GM19025 (cell line): ENCODE data around the gene CAPG.
"Not testable (repeated sequence)": the region's sequence is repeated elsewhere in the genome, so short reads cannot be mapped to it uniquely, and the experiment has no call there.

Experiments
- ATAC-seq: cut with Tn5 transposase; IDR thresholded peaks from one replicate; pipeline ENCODE4 v1.9.1; 2021; ENCODE audit warnings: mild to moderate bottlenecking, low read depth, moderate library complexity; ENCODE audit not compliant: unreplicated experiment

Gene CAPG

GRCh38 chr2:85398426-85399182 is 11.6 kb downstream of the CAPG start:
- ATAC-seq: no peak

GRCh38 chr2:85397925-85398331 is 12.2 kb downstream of the CAPG start:
- no peak for ATAC-seq

GRCh38 chr2:85396531-85397470 is 13.4 kb downstream of the CAPG start:
- ATAC-seq: no peak

GRCh38 chr2:85395912-85396475 is 14.2 kb downstream of the CAPG start:
- ATAC-seq: no peak

- ATAC-seq: no peak
Observed at GRCh38 chr2:85394976-85395375, 15.2 kb downstream of the CAPG start.

GRCh38 chr2:85394261-85394681 is 15.9 kb downstream of the CAPG start:
- ATAC-seq: no peak

- no peak for ATAC-seq
Observed at GRCh38 chr2:85393836-85394235, 16.3 kb downstream of the CAPG start.

- no peak for ATAC-seq
Observed at GRCh38 chr2:85390941-85391669, 19.1 kb downstream of the CAPG start.

DNA sequence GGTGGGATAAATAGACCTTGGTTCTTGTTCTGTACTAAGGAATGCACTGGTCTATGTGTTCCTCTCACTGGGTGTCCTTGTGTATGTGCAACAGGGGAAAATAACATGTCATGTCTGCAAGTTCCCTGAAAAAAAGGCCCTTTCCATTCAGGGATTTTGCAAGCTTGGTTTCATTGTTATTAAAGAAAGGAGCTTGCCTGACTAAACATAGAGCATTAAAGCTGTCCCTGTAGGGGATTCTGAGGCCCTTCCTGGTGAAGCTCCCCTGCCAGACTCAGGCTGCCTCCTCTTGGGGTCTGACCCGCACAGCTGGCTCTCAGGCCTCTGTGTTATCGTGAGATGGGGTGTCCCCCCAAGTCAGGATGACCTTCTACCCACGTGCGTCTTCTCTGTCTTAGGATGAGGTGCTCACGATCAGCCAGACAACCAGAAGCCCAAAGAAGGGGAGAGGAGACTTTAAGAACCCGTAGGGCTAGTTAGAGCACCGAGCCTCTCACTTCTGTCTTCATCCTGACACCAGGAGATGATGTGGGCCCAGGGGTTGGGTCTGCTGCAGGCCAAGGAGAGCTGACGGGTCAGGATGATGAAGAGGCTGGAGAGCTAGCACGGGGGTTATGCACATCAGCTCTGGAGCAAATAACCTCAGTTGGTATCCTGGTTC is 21.2 kb downstream of the CAPG start:
- ATAC-seq: no peak

DNA sequence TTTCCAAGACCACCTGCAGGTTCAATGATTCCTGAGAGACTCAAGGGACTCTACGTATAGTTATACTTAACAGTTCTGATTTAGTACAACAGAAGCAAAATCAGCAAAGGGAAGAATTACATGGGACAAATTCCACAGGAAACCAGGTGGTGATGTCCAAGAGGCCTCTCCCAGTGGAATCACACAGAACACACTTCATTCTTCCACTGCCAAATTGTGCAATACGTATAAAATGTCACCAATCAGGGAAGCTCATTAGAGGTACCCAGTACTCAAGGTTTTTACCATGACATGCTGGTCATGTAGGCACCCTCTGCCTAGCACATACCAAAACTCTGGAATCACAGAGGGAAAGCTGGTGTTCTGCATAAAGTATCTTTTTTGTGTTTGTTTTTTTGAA is 22.4 kb downstream of the CAPG start:
- ATAC-seq: no peak

DNA sequence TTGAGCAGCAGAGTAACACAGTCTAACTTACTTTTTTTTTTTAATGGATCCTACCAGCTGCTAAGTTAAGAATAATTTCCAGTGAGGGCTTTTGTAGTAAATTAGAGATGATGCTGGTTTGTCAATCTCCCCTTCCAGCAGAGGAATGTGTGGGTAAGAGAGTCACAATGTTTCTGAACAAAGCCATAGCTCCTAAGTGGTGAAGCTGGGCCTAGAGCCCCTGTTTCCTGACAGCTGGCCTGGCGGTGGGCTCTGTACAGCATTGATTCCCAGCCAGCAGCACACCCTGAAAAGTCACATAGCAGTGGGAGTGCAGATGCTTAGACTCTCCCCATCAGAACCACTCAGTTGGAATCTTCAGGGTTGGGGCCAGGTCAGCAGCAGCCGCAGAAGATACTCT is 24.4 kb downstream of the CAPG start:
- no peak for ATAC-seq

GRCh38 chr2:85383850-85384249 is 26.3 kb downstream of the CAPG start:
- ATAC-seq: no peak

GRCh38 chr2:85383151-85383550 is 27.0 kb downstream of the CAPG start:
- not testable (repeated sequence) for ATAC-seq

DNA sequence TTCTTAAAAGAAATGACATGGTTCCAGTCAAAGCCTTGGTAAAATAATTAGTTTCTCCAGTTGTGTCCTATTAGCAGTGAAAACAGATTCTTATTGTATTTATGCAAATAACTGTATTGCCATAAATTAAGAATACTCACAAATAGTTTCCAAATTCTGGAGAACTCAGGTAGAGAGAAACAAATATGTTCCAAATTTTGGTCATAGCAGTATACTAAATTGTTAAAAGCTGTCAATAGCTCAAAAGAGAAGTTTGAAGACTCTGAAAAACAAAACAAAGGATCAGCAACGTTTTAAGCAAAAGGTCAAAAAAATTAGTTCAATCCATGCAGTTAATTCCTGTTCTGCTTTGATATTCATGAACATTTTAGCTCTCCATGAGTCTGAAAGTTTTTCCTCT is 30.1 kb downstream of the CAPG start:
- no peak for ATAC-seq

DNA sequence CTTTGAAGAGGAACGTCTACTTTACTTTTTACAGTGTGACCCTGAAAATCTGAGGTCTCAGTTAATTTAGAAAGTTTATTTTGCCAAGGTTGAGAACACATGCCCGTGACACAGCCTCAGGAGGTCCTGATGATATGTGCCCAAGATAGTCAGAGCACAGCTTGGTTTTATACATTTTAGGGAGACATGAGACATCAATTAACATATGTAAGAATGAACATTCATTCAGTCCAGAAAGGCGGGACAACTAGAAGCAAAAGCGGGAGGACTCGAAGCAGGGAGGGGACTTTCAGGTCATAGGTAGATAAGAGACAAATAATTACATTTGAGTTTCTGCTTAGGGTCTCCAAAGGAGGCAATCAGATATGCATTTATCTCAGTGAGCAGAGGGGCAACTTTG is 31.9 kb downstream of the CAPG start:
- ATAC-seq: no peak

- no peak for ATAC-seq
Observed at GRCh38 chr2:85377083-85377482, 33.1 kb downstream of the CAPG start.

- no peak for ATAC-seq
Observed at GRCh38 chr2:85376291-85377065, 33.7 kb downstream of the CAPG start.

DNA sequence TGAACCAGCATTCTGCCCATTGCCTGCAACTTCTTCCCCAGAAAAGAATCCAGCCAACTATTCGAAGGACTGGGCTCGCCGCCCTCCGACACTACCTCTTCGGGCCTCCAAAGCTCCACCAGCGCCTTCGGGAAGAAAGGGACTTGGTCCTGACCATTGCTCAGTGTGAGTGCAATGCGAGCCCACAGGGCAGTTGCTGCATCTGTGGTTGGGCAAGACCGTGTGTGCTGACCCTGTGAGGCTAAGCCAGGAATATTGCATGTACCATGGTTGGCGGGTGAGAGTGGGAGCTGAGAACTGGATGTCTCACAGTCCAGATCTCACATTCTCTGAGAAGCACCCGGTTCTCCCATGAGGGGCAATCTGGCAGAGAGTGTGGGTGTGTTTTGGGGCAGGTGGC is 39.1 kb downstream of the CAPG start:
- ATAC-seq: no peak

- no peak for ATAC-seq
Observed at GRCh38 chr2:85369500-85369899, 40.7 kb downstream of the CAPG start.
